ENCODE results near the gene LRPPRC.
"Not testable (repeated sequence)": the region's sequence is repeated elsewhere in the genome, so short reads cannot be mapped to it uniquely, and the experiment has no call there.

The LRPPRC gene

GRCh38 chr2:43977677-43978375, 18.0 kb downstream of the LRPPRC start:
- no peak for DNase-seq

- DNase-seq: no peak
Observed at GRCh38 chr2:43960921-43961320, 34.9 kb downstream of the LRPPRC start.

GRCh38 chr2:43958397-43959275, 37.2 kb downstream of the LRPPRC start:
- DNase-seq: no peak

- DNase-seq: peak; percentile 60
Observed at GRCh38 chr2:43950383-43951008, 45.3 kb downstream of the LRPPRC start.

GRCh38 chr2:43948370-43948769, 47.4 kb downstream of the LRPPRC start:
- no peak for DNase-seq

GRCh38 chr2:43946685-43947084, 49.1 kb downstream of the LRPPRC start:
- no peak for DNase-seq

- no peak for DNase-seq
Observed at GRCh38 chr2:43945439-43945838, 50.4 kb downstream of the LRPPRC start.

- DNase-seq: no peak
Observed at GRCh38 chr2:43944915-43945314, 50.9 kb downstream of the LRPPRC start.

- peak; percentile 60 for DNase-seq
Observed at GRCh38 chr2:43943809-43944452, 51.9 kb downstream of the LRPPRC start.

GRCh38 chr2:43943323-43943722, 52.5 kb downstream of the LRPPRC start:
- DNase-seq: no peak

- DNase-seq: no peak
Observed at GRCh38 chr2:43942881-43943280, 52.9 kb downstream of the LRPPRC start.

GRCh38 chr2:43941966-43942365, 53.8 kb downstream of the LRPPRC start:
- peak; percentile 21 for DNase-seq

GRCh38 chr2:43941359-43941758, 54.4 kb downstream of the LRPPRC start:
- no peak for DNase-seq

- DNase-seq: no peak
Observed at GRCh38 chr2:43939695-43940256, 56.0 kb downstream of the LRPPRC start.

GRCh38 chr2:43937269-43937820, 58.4 kb downstream of the LRPPRC start:
- no peak for DNase-seq

- no peak for DNase-seq
Observed at GRCh38 chr2:43934567-43934966, 61.2 kb downstream of the LRPPRC start.

- DNase-seq: no peak
Observed at GRCh38 chr2:43931293-43931692, 64.5 kb downstream of the LRPPRC start.

- DNase-seq: no peak
Observed at GRCh38 chr2:43927442-43927841, 68.3 kb downstream of the LRPPRC start.

- DNase-seq: no peak
Observed at GRCh38 chr2:43925431-43925830, 70.4 kb downstream of the LRPPRC start.

- DNase-seq: no peak
Observed at GRCh38 chr2:43924463-43924862, 71.3 kb downstream of the LRPPRC start.

- not testable (repeated sequence) for DNase-seq
Observed at GRCh38 chr2:43911136-43911790, 84.5 kb downstream of the LRPPRC start.

Data from midbrain (tissue), 1 donor.